ENCODE measurements around the gene RELT. TPM values are rescaled to one million over a fixed set of nuclear protein-coding genes. Genes with fewer than 3 reads are reported as not detected.

The RELT gene
- total RNA-seq, 1 experiment from 2014 or later, result 10.2 TPM

GRCh38 chr11:73423506-73423905, 47.3 kb downstream of the RELT start:
- Histone ChIP-seq H3K27ac (ENCODE audit: insufficient read length, low read depth, low read length) (no peak overlapping the region), H4K5ac (ENCODE audit: insufficient read length, low read depth, low read length) (no peak overlapping the region), H3K9ac (ENCODE audit: extremely low read depth, insufficient read length, low read length) (no peak overlapping the region), H4K8ac (replicated peaks; ENCODE audit: insufficient read length, low read depth, low read length) (no peak overlapping the region), H3K4me2 (ENCODE audit: insufficient read depth, insufficient read length, low read length) (no peak overlapping the region), H2BK12ac (ENCODE audit: insufficient read length, low read depth, low read length) (no peak overlapping the region), H2AFZ (ENCODE audit: low read length) (no peak overlapping the region), H3K4me1 (ENCODE audit: insufficient read depth, low read length) (peaks cover 2% of the 10 kb centered on the region; the same call in 1 of the 2 replicates), H3K79me1 (ENCODE audit: insufficient read depth, low read depth, low read length, poor library complexity, severe bottlenecking) (no peaks in the 10 kb centered on the region), H3K79me2 (ENCODE audit: insufficient read depth, low read length) (no peaks in the 10 kb centered on the region), H3K23me2 (ENCODE audit: insufficient read length, low read depth, low read length, poor library complexity, severe bottlenecking) (no peaks in the 10 kb centered on the region), H3T11ph (ENCODE audit: low read length) (no peak overlapping the region), H4K20me1 (ENCODE audit: control insufficient read depth, insufficient read depth, insufficient read length) (no peaks in the 10 kb centered on the region), H3K56ac (ENCODE audit: insufficient read length, low read depth, low read length) (no peak overlapping the region), H2BK20ac (ENCODE audit: low read depth, low read length, poor library complexity, severe bottlenecking) (no peak overlapping the region), H2AK5ac (ENCODE audit: insufficient read length, low read length) (no peak overlapping the region), H2BK15ac (ENCODE audit: low read depth, low read length) (no peak overlapping the region), H3K23ac (ENCODE audit: insufficient read length, low read depth, low read length) (no peak overlapping the region), H3K18ac (ENCODE audit: insufficient read length, low read depth, low read length) (no peak overlapping the region), H2BK120ac (ENCODE audit: low read depth, low read length, poor library complexity, severe bottlenecking) (no peak overlapping the region), H3K27me3 (ENCODE audit: insufficient read depth, low read length) (no peaks in the 10 kb centered on the region), H3K4ac (ENCODE audit: low read depth, low read length) (no peak overlapping the region), H3K9me3 (ENCODE audit: control insufficient read depth, low read depth, low read length) (no peaks in the 10 kb centered on the region), H3K14ac (ENCODE audit: insufficient read depth, low read length) (no peak overlapping the region), H4K91ac (ENCODE audit: insufficient read length, low read depth, low read length) (no peak overlapping the region), H2BK5ac (ENCODE audit: insufficient read length, low read length) (no peak overlapping the region)
- Mint-ChIP-seq H3K4me3 (no peak overlapping the region), H3K27ac (no peak overlapping the region), H3K9me3 (no peaks in the 10 kb centered on the region), H3K4me1 (peaks cover 15 to 21% of the 10 kb centered on the region in 2 experiments), H3K27me3 (ENCODE audit: low read depth) (no peaks in the 10 kb centered on the region), H3K36me3 (ENCODE audit: insufficient read depth in 1 of 3, low read depth in 3 of 3) (peaks cover 0 to 9% (median 6%) of the 10 kb centered on the region in 3 experiments; a peak in 4 of 7 replicates)
- TF ChIP-seq CTCF (conservative IDR thresholded peaks at IDR 0.05), result no peak
- WGBS (ENCODE audit: extremely low coverage, insufficient read length, low lambda C conversion rate), result no CpG with 5 or more reads among the region's 3 CpGs
- no peak for DNase-seq

Measured in H9 (cell line).